Measurements from ENCODE around the gene POFUT1. TPM values are rescaled to one million over a fixed set of nuclear protein-coding genes. Genes with fewer than 3 reads are reported as not detected.

POFUT1 gene
- 22.5 TPM for total RNA-seq

DNA sequence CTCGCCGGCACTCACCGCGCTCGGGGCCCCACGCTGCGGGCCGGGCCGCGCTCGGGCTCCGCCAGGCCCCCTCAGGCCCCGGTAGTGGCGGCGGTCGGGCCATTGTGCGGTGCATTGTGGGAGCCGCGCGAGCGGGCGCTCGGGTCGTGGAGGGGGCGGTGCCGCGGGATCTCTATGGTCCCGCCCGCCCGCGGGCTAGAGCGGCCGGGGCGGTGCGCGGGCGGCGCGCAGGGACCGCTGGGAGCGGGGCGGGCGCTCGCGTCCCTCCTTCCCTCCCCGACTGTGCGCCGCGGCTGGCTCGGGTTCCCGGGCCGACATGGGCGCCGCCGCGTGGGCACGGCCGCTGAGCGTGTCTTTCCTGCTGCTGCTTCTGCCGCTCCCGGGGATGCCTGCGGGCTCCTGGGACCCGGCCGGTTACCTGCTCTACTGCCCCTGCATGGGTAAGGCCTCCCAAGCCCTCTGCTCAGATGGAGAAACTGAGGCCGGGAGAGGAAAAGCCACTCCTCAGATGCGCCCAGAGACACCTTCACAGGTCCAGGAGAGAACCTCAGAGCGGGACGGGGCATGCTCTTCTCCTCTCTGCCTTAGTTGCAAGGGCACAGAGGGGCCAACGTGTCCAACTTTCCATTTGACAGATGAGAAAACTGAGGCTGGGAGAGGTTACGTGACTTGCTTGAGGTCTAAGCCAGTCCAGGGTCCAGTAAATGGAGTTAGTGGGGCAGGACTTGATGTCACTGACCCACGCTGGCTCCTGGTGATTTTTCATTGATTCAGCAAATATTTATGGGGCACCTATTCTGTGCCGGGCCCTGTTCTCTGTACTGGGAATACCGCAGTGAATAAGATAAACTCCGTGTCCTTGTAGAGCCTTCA lies at the start of gene POFUT1, which contains the start of gene PLAGL2:
Gene POFUT1, plus strand, starts transcription at position 255 of the 873 bp plus-strand sequence. Its CDS starts 62 bp downstream, at position 317.
Gene PLAGL2, minus strand, starts transcription at position 118 of the 873 bp plus-strand sequence. CDS start 5,565 bp downstream, outside the sequence.

DNA sequence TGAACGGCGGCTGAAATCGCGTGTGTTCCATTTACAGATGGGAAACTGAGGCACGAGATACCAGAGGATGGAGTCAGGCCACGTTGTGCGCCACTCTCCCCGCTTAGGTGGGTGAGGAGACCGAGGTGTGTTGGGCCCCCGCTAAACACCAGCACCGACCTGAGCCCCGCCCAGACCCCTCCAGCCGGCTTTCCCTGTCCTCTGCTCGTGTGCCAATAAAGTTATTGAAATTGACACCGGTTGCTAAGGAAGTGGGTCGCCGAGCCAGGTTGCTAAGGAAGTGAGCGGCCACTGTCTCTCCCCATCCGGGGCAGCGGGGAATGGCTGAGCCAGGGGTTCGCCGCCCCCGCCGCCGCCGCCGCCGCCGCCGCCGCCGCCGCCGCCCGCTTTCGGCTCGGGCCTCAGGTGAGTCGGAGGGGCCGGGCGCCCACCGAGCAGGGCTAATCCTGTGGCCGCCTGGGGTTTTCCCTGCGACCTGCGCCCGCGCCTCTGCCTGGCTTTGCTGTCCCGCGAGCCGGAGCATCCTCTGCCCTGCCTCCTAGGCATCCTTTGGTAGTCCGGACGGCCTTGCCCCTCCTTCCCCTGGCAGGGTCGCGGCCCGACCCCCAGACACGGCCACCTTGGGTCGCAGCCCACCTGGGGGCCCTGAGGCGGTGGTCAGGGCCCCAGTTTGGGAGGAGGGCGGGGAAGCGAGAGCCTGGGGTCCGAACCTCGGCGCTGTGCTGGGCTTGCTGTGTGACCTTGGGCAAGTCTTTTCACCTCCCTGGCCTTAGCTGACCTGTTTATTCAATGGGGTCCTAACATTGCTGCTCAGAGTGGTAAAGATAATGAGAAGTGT lies 69.9 kb downstream of the POFUT1 start, which contains the start of gene KIF3B:
Gene KIF3B, plus strand, starts transcription at position 291 of the 838 bp plus-strand sequence. CDS start 32,127 bp downstream, outside the sequence.

Other genes starting within 250 kb of the POFUT1 start
- 18.2 TPM for gene XKR7, start 239.7 kb upstream of the POFUT1 start, total RNA-seq
- 2.8 TPM for gene CCM2L, start 197.4 kb upstream of the POFUT1 start, total RNA-seq
- gene HCK, start 155.6 kb upstream of the POFUT1 start, total RNA-seq: 2.2 TPM
- gene TM9SF4, start 98.2 kb upstream of the POFUT1 start, total RNA-seq: 25.0 TPM
- gene PLAGL2, start 137 bp upstream of the POFUT1 start, total RNA-seq: 2.8 TPM
- gene KIF3B, start 69.8 kb downstream of the POFUT1 start, total RNA-seq: 93.3 TPM
- 136 TPM for gene ASXL1, start 150.5 kb downstream of the POFUT1 start, total RNA-seq

All from parietal lobe (tissue), 1 donor.